ENCODE results near the gene ANTXRL. TPM values are rescaled to one million over a fixed set of nuclear protein-coding genes. Genes with fewer than 3 reads are reported as not detected.
"Not testable (repeated sequence)": the region's sequence is repeated elsewhere in the genome, so short reads cannot be mapped to it uniquely, and the experiment has no call there.

ANTXRL gene
- total RNA-seq, 1 experiment from 2014 or later, result not detected

DNA sequence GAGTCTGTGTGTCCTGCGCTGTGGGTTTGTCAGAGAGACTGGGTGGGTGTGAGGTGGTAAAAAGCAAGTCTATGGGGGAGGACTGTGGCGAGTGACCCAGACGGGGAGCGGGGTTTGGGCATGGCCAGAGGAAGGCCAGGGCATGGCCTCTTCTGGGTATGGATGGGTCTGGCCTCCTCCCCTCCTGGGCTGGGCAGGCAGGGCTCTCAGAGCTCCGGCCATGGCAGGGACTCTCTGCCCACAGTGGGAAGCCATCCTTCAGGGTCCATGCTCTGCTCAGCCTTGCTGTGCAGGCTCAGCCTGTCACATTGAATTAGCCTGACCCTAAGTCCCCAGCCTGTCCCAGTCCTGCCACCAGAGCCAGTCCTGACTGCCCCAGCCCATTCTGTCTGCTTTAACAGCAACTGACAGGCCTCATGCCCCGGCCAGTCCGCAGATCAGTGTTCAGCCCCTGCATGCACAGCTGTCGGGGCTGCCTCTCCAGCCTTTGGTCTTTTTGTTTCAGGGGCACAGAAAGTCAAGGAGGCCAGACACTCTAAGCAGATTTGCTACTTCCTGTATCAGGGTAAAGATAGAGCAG, 7.9 kb downstream of the ANTXRL start:
- DNase-seq (ENCODE audit: low read depth), result no peak

GRCh38 chr10:46295350-46296010, 8.7 kb downstream of the ANTXRL start:
- not testable (repeated sequence) for DNase-seq (ENCODE audit: low read depth)

DNA sequence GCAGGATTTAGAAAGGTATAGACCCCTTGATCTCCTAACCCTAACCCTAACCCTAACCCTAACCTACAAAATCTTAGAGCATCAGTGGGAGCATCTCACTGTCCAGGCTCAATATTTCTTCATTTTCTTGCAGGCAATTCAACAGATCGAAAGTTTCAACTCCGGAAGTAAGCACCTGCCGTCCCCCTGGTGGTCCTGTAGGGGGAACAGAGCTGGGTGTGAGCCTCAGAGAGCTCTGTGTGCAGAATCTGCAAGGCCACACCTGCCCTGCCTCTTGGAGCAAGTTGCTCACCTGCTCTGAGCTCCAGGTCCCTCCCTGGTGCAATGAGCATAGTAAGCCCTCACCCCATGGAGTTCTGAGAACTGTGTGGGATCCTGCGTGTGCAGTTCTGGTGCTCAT, 9.3 kb downstream of the ANTXRL start:
- DNase-seq (ENCODE audit: low read depth), result not testable (repeated sequence)

GRCh38 chr10:46296641-46297141, 9.9 kb downstream of the ANTXRL start:
- DNase-seq (ENCODE audit: low read depth), result no peak

GRCh38 chr10:46297406-46298204, 10.8 kb downstream of the ANTXRL start:
- no peak for DNase-seq (ENCODE audit: low read depth)

- DNase-seq (ENCODE audit: low read depth), result no peak
Observed at GRCh38 chr10:46298477-46299285, 11.9 kb downstream of the ANTXRL start.

GRCh38 chr10:46299286-46299535, 12.4 kb downstream of the ANTXRL start:
- DNase-seq (ENCODE audit: low read depth), result no peak

- no peak for DNase-seq (ENCODE audit: low read depth)
Observed at GRCh38 chr10:46299536-46300369, 13.0 kb downstream of the ANTXRL start.

DNA sequence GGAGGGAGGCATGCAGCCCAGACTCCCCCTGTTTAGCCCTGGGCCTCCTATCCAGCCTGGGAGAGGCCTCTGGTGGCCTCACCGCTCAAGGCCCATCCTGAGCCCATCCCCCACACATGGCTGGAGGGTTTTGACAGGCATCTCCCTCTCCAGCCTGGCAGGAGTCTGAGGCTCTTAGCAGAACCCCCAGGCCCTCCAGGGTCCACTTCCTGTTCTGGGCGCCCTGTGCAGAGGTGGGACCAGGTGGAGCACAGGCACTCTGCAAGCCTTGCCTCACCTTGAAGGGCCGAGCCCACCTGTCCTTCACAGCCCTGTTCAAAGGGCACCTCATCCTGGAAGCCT, 13.5 kb downstream of the ANTXRL start:
- not testable (repeated sequence) for DNase-seq (ENCODE audit: low read depth)

GRCh38 chr10:46301056-46301645, 14.4 kb downstream of the ANTXRL start:
- no peak for DNase-seq (ENCODE audit: low read depth)

DNA sequence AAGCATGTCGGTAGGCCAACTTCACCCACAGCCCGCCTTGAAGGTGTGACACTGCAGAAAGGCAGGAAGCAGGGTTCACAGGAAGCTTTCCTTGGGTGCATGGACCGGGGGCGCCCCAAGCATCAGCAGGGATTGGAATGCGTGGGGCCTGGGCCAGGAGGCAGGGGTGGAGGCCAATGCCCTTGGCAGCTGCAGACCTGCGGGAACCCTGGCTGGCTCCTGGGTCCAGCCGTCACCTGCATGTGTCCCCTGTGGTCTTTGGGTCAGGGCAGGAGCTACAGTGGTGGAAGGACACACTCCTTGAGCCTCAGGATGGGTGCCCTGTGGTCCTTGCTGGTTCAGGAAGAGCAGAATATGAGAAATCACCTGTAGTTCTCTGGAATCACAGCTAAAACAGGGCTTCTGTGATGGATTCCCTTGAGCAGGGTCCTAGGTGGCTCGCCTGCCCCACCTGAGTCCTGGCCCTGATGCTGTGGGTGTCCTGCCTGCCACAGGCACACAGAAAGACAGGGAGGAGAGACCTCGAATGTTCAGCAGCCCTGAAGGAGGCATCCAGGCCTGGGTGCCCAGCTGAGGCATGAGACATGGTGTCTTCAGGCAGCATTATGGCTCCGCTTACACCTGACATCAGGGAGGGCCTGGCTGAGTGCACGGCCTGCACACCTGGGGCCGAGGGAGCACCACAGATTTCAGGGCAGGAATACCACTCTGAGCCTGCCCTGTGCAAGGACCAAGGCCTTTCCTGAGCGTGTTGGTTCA, 15.1 kb downstream of the ANTXRL start:
- DNase-seq (ENCODE audit: low read depth), result no peak

DNA sequence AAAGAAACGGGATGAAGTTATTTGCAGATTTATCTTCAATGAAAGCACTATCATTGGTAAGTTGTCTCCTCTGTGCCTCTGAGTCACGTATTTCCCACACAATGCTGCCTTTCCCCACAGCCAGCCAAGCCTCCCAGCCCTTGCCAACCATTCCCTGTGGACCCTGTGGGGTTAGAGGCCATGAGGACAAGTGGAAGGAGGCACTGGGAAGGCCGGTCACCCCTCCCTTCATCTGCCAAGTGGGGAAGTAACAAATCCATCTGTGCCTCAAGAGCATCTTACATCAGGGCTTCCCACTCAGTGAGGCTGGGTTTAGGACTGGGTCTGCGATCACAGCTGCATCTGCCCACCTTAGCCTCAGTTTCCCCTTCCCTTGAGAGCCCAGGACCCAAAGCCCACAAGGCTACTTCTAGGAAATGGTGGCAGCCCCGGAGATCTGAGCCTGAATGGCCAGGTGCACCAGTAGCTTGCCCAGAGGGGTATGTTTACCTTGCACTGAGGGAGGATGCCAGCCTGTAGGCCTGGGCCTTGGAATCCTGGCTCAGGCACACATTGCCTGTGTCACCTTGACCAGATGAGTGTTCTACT, 16.1 kb downstream of the ANTXRL start:
- not testable (repeated sequence) for DNase-seq (ENCODE audit: low read depth)

DNA sequence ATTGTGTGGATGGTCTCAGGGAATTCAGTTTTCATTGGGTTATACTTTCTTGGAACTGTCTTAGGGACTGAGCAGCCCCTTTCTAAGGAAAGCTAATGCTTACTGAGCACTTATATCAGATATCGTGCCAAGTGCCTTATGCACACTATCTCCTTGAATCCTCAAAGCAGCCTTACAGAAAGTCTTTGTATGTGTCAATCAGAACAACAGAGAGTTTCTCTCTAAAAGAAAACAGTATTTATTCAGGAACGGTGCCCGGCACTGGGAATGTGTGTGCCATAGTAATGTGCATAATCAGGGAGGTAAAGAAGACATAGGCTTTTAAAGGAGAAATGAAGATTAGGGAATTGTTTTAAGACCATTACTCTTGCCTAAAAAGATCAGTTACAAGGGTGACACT, 17.3 kb downstream of the ANTXRL start:
- DNase-seq (ENCODE audit: low read depth), result no peak

DNA sequence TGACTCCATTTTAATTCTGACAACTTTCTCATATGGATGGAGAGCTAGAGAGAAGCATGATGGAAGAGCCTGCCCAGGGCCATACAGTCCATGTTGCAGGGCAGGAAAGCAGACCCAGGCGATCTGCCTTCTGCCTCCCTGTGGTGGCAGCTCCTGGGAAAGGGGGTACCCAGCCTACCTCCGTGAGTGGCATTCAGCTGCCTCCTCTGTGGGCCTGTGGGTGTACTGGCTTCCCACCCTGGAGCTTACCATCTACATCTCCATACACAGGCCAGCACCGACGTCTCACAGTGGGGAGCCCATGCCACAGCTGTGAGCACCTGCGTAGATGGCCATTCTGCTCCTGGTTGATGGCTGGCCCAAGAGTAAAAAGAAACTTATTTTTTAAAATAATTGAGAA, 17.9 kb downstream of the ANTXRL start:
- DNase-seq (ENCODE audit: low read depth), result not testable (repeated sequence)

DNA sequence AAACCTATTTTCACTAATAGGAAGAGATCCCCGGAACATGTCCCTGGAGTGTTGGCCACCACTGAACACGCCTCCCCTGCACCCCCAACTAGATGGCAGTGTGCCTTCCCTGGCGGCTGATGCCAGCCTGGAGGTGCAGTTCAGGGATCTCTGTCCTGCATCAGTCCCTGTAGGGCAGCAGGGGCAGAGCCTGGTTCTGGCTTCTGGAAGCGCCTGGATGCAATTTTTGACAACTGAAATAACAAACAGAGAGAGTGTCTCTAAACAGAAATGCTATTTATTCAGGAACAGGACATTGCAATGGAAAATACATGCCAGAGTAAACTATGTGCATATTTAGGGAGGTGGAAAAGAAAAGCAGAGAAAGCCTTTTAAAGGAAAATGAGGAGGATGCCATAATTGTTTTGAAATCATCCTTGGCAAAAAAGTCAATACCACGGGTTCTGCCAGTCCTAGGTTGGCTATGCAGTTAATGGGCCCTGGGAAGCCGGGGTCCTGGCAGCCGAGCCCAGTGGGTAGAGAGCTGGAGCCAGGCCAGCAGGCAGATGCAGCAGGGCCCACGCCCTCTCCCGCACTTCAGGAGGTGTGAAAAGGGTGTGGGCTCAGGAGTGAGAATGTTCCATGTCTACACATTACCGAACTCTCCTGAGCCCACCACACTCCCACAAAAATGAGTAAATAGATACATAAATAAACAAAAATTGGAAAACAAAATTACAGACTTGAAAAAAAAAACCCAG, 18.5 kb downstream of the ANTXRL start:
- DNase-seq (ENCODE audit: low read depth), result no peak

GRCh38 chr10:46305986-46306385, 19.2 kb downstream of the ANTXRL start:
- no peak for DNase-seq (ENCODE audit: low read depth)

DNA sequence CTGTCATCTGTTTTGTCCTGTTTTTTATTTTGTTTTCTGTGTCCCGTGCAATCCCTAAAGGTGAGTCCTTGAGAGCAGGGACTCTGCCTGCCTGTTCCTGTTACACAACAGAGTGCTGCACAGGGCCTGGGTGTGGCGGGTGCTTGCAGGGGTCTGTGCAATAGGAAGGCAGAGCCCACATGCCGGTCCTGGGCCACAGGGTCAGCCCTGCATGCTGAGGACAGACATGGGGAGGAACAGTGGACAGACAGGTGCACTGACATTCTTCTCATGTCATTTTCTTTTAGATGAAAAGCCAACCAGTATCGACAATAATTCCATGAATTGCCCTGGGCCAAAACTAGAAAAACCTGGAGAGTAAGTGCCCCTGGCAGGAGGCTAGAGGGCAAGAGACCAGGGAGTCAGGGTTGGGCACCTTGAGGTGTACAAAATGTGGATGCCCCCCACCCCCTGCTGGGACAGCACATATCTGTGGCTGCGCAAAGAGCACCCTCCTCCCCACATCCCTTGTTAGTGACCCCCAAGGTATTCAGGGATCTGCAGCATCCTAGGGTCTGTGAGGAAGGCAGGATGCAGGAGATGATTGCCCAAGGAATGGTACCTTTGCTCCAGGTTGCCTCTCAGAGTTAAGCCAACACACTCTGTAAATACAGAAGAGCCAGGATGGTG, 19.9 kb downstream of the ANTXRL start:
- no peak for DNase-seq (ENCODE audit: low read depth)

GRCh38 chr10:46307281-46308112, 20.7 kb downstream of the ANTXRL start:
- no peak for DNase-seq (ENCODE audit: low read depth)

All from M059J (cell line).